CD4-positive, alpha-beta T cell (primary cell): Measurements from ENCODE around the gene SEMA4D. TPM values are rescaled to one million over a fixed set of nuclear protein-coding genes. Genes with fewer than 3 reads are reported as not detected.

Source experiments
- ATAC-seq: fragments of 200-7000 bp; cut with Tn5 transposase; one replicate; pipeline ENCODE4 v1.10.0; 2022; ENCODE audit warnings: mild to moderate bottlenecking; ENCODE audit not compliant: poor library complexity
- CTCF ChIA-PET: fragments of 350-600 bp; sonication (Branson Sonifier 250); formaldehyde crosslinking; loops from one replicate; lab custom pipeline; 2021; ENCODE audit warnings: antibody characterized with exemption, inconsistent platforms; lab: Charles Lee
- POLR2A ChIA-PET: fragments of 350-600 bp; sonication (Branson Sonifier 250); formaldehyde crosslinking; loops from one replicate; lab custom pipeline; 2021; ENCODE audit warnings: antibody characterized with exemption, inconsistent platforms; lab: Charles Lee
- DNase-seq, 14 experiments: peaks; one replicate each; pipeline ENCODE4 v3.0.0-alpha.2; 2013 to 2020; ENCODE audit warnings: mixed read lengths in 2 of 14
- H3K27ac ChIP-seq, 2 donors: one replicate each; pipeline versions ENCODE4 v1.5.1 to v1.7.0; 2013; ENCODE audit warnings: low read length in 2 of 2, low read depth in 1 of 2, mild to moderate bottlenecking in 1 of 2
- H3K27me3 ChIP-seq, 2 experiments: 1 replicate in 1 of 2; 2 replicates in 1 of 2; pipeline versions ENCODE4 v1.6.1 to v1.7.0; 2013; ENCODE audit warnings: low read length in 2 of 2, control low read depth in 1 of 2, mild to moderate bottlenecking in 1 of 2, moderate library complexity in 1 of 2; ENCODE audit not compliant: insufficient read depth in 2 of 2, control insufficient read depth in 1 of 2
- H3K36me3 ChIP-seq: one replicate; pipeline ENCODE4 v1.6.1; 2013; ENCODE audit warnings: low read length, control low read depth; ENCODE audit not compliant: insufficient read depth
- H3K4me1 ChIP-seq: one replicate; pipeline ENCODE4 v1.6.1; 2013; ENCODE audit warnings: low read length, control low read depth; ENCODE audit not compliant: insufficient read depth
- H3K4me3 ChIP-seq: one replicate; pipeline ENCODE4 v1.5.1; 2013; ENCODE audit warnings: mild to moderate bottlenecking, low read length, moderate library complexity
- H3K9me3 ChIP-seq, 2 experiments: 1 replicate in 1 of 2; 2 replicates in 1 of 2; pipeline versions ENCODE4 v1.6.1 to v1.7.0; 2013; ENCODE audit warnings: low read length in 2 of 2, mild to moderate bottlenecking in 2 of 2, control low read depth in 1 of 2, moderate library complexity in 1 of 2; ENCODE audit not compliant: control insufficient read depth in 1 of 2, insufficient read depth in 1 of 2
- H3K27ac Mint-ChIP-seq: one replicate; pipeline ENCODE4 v1.8.0; 2020; ENCODE audit warnings: mixed read lengths
- H3K27me3 Mint-ChIP-seq: one replicate; pipeline ENCODE4 v1.8.0; 2021; ENCODE audit warnings: mixed read lengths
- H3K36me3 Mint-ChIP-seq: one replicate; pipeline ENCODE4 v1.8.0; 2021; ENCODE audit warnings: low read depth, mixed read lengths
- H3K4me1 Mint-ChIP-seq: one replicate; pipeline ENCODE4 v1.8.0; 2021; ENCODE audit warnings: low read depth, mixed read lengths
- H3K4me3 Mint-ChIP-seq: one replicate; pipeline ENCODE4 v1.8.0; 2020; ENCODE audit warnings: mild to moderate bottlenecking, mixed read lengths
- H3K9me3 Mint-ChIP-seq: one replicate; pipeline ENCODE4 v1.8.0; 2020; ENCODE audit warnings: mixed read lengths
- CTCF ChIP-seq: fragments of 200-600 bp; IDR thresholded peaks from one replicate; pipeline ENCODE4 v1.8.0; 2022; ENCODE audit warnings: antibody characterized with exemption, mild to moderate bottlenecking
- intact Hi-C, 2 experiments: fragments of 100-400 bp; cut with DNase I in 1 of 2; cut with micrococcal nuclease in 1 of 2; formaldehyde crosslinking; loops; one replicate each; pipeline versions ENCODE4 v1.15.1 to v1.9.0; 2023 to 2025; cut with DNase I, micrococcal nuclease
- microRNA-seq: library from miRNA; unstranded; fragments of <30 nt; microRNA quantifications from one replicate; pipeline ENCODE4 v1.2.0, GENCODE V29; 2021; ENCODE audit warnings: borderline microRNAs expressed, borderline replicate concordance
- total RNA-seq, 174 experiments: library from RNA in 2 of 174; stranded (reverse) in 2 of 174; gene quantifications; one replicate each; pipeline ENCODE4 v1.2.3 and lab custom pipeline; 2021 to 2026

SEMA4D gene
- total RNA-seq, 2 experiments from 2014 or later = 399 to 430 TPM

DNA sequence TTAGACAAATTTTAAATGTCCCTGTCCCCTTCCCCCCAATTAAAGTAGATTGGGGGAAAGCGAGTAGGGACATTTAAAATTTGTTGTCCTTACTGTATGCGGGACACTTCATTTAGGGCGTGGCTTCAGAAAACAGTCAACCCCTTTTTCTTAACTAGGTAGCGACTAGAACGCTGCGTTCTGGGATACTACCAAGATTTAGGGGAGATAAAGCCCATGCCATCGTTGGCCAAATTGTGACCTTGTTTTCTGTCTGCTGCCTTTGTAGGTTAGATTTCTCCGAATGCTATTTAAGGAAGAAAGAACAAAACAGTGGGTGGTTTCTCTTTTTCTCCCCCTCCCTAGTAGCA, 185.7 kb downstream of the SEMA4D start:
- Histone ChIP-seq H3K36me3 (no peaks in the 10 kb centered on the region), H3K4me1 (peaks cover 23% of the 10 kb centered on the region), H3K9me3 (no peaks in the 10 kb centered on the region), H3K27me3 (no peaks in the 10 kb centered on the region), H3K27ac (no peak overlapping the region), H3K4me3 (peak overlapping the region; percentile 74)
- no peaks in the 10 kb centered on the region for H3K9me3 Mint-ChIP-seq
- DNase-seq (peak in 3 of 14 experiments; percentile 21 to 32 (median 28)), ATAC-seq (no peak)
- peaks cover 9% of the 10 kb centered on the region for H3K36me3 Mint-ChIP-seq
- no peaks in the 10 kb centered on the region for H3K27me3 Mint-ChIP-seq
- CTCF ChIA-PET = no interaction called here
- POLR2A ChIA-PET = no interaction called here
- peak overlapping the region; percentile 85 for H3K4me3 Mint-ChIP-seq
- intact Hi-C loops = loop anchor here in 1 of 2 experiments (10.0 kb wide), 2 partner anchors 213 to 793 kb away; no protein-coding TSS in a partner anchor
- TF ChIP-seq CTCF = no peak
- peaks cover 45% of the 10 kb centered on the region for H3K4me1 Mint-ChIP-seq
- peak overlapping the region; percentile 98 for H3K27ac Mint-ChIP-seq

DNA sequence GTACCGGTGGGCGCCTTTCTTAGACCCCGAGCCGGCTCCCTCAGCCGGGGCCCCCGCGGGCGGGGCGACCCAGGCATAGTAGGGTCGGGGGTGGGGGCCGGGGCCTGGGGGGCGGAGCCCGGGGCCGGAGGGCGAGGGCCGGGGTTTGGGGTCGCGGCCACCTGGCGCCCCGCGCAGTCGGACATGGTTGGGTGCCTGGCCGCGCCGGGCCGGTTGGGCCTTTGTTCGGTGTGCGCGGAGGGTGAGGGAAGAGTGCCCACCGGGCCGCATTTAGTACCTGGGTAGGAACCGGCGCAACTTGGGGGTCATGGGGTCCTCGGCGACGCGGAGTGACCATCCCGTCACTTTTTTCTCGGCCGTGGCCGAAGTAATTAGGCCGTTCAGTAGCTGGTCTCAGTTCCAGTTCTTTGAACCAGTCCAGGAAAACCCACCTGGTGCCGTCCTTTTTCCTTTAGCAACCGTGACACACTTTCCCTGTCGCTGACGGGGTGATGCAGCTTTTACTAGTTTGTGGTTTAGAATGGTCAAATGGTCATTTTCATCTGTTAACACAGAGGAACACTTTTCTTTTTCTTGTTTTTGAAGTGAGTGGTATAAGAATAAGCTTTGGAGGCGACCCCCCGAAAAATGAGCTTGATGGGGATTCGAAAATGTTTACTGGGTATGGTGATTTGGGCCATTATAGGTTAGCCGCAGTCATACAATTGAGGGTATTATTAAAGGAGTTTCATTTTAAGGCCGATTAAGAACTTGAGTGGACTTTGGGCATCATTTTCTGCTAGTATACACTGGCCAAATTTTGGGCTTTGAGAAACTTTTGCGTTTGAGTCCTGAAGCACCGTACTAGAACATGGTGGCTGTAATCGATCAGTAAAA, 186.3 kb downstream of the SEMA4D start:
- Mint-ChIP-seq H3K36me3 (peaks cover 7% of the 10 kb centered on the region), H3K4me1 (peaks cover 40% of the 10 kb centered on the region), H3K4me3 (peak overlapping the region; percentile 93), H3K27ac (peak overlapping the region; percentile 98), H3K9me3 (no peaks in the 10 kb centered on the region), H3K27me3 (no peaks in the 10 kb centered on the region)
- peaks cover 23% of the 10 kb centered on the region for H3K4me1 ChIP-seq
- peak overlapping the region; percentile 74 for H3K4me3 ChIP-seq
- no peak for TF ChIP-seq CTCF
- H3K27me3 ChIP-seq = no peaks in the 10 kb centered on the region
- peak overlapping the region; percentile 99 to 100 for H3K27ac ChIP-seq
- ChIA-PET CTCF (no interaction called here), POLR2A (interaction anchor here (1.0 kb wide), 1 partner anchor 55 kb away, joined by 5 read pairs; no protein-coding TSS in a partner anchor)
- DNase-seq (no peak), ATAC-seq (no peak)
- H3K9me3 ChIP-seq = no peaks in the 10 kb centered on the region
- H3K36me3 ChIP-seq = no peaks in the 10 kb centered on the region
- intact Hi-C loops = loop anchor here in 1 of 2 experiments (10.0 kb wide), 2 partner anchors 213 to 793 kb away; no protein-coding TSS in a partner anchor

Small RNAs within 50 kb of the gene (microRNA-seq; reads per million reads assigned to microRNA genes)
- not detected for gene MIR3153

Other genes with a start within 250 kb of the SEMA4D start
- gene CKS2, start 186.9 kb downstream of the SEMA4D start, total RNA-seq = 1 to 10 TPM; 5.6 to 6.9 TPM
- 100 to 1,000 TPM; 109 to 112 TPM for gene SECISBP2, start 179.6 kb downstream of the SEMA4D start, total RNA-seq
- 10 to 100 TPM; 15.6 to 16.1 TPM for gene GADD45G, start 106.9 kb upstream of the SEMA4D start, total RNA-seq